HCT116 (cell line): ENCODE measurements around the gene AOC1. TPM values are rescaled to one million over a fixed set of nuclear protein-coding genes. Genes with fewer than 3 reads are reported as not detected.
A peak's percentile ranks its signal among the peaks of the same experiment; 100 is the strongest.

Experiments
- ATAC-seq: fragments of 200-7000 bp; cut with Tn5 transposase; 2 replicates; pipeline ENCODE4 v1.9.1; 2020; ENCODE audit warnings: mild to moderate bottlenecking, moderate library complexity
- BruUV-seq: library from RNA; stranded (reverse); fragments of 400-500 nt; replicated peaks from 2 replicates; lab custom pipeline; 2021; lab: Mats Ljungman, UMichigan
- CTCF ChIA-PET: fragments of 300-600 bp; sonication (Branson Sonifier 250); formaldehyde crosslinking; loops from one replicate; lab custom pipeline; 2021; ENCODE audit warnings: antibody characterized with exemption; lab: Charles Lee
- POLR2A ChIA-PET: fragments of 300-600, 350-600 bp; sonication (Branson Sonifier 250); formaldehyde crosslinking; loops from one replicate; lab custom pipeline; 2021; ENCODE audit warnings: antibody characterized with exemption; lab: Charles Lee
- RAD21 ChIA-PET, 2 experiments: fragments of 300-600 bp; sonication (Branson Sonifier 250); formaldehyde crosslinking; loops; one replicate each; lab custom pipeline; 2023; ENCODE audit warnings: low total read pairs in 2 of 2; ENCODE audit not compliant: uncharacterized antibody in 2 of 2, unreplicated experiment in 2 of 2, low non-redundant PET in 1 of 2; lab: Charles Lee
- DNase-seq: peaks from one replicate; pipeline ENCODE4 v3.0.0-alpha.2; 2010; ENCODE audit warnings: low read depth, low spot score
- H2AFZ ChIP-seq: fragments of 200-600 bp; shearing (Covaris generic), sonication (generic); 2 replicates; pipeline ENCODE4 v1.6.1; 2017; ENCODE audit warnings: low read depth, mixed run types, mixed read lengths, antibody characterized with exemption, low read length; ENCODE audit not compliant: poor library complexity, severe bottlenecking
- H3K27ac ChIP-seq: 2 replicates; pipeline ENCODE4 v1.5.1; 2012; ENCODE audit warnings: low read depth, low read length
- H3K27me3 ChIP-seq: fragments of 200-600 bp; sonication (generic); 2 replicates; pipeline ENCODE4 v1.6.1; 2016; ENCODE audit warnings: mixed run types, low read length, mixed read lengths; ENCODE audit not compliant: insufficient read depth
- H3K36me3 ChIP-seq, 2 experiments: fragments of 200-500 bp in 1 of 2; fragments of 200-600 bp in 1 of 2; sonication (Bioruptor generic) in 1 of 2; sonication (generic) in 1 of 2; 2 replicates each; pipeline versions ENCODE4 v1.5.1 to v1.6.1; 2014 to 2016; ENCODE audit warnings: low read length in 2 of 2, inconsistent platforms in 1 of 2, mixed read lengths in 1 of 2, mixed run types in 1 of 2; ENCODE audit not compliant: insufficient read depth in 2 of 2, control insufficient read depth in 1 of 2
- H3K4me1 ChIP-seq, 2 experiments: fragments of 200-600 bp in 1 of 2; sonication (generic) in 1 of 2; 2 replicates each; pipeline versions ENCODE4 v1.5.1 to v1.6.1; 2012 to 2017; ENCODE audit warnings: low read length in 2 of 2, inconsistent platforms in 1 of 2, mild to moderate bottlenecking in 1 of 2, mixed read lengths in 1 of 2, mixed run types in 1 of 2, moderate library complexity in 1 of 2; ENCODE audit not compliant: insufficient read depth in 2 of 2, control insufficient read depth in 1 of 2
- H3K4me2 ChIP-seq: fragments of 200-600 bp; sonication (generic); 2 replicates; pipeline ENCODE4 v1.6.1; 2017; ENCODE audit warnings: mixed run types, low read length, mixed read lengths
- H3K4me3 ChIP-seq, 2 experiments: fragments of 200-600 bp in 1 of 2; sonication (generic) in 1 of 2; replicated peaks in 1 of 2; 2 replicates each; pipeline ENCODE4 v1.5.1; 2011 to 2016; ENCODE audit warnings: low read length in 2 of 2, control low read depth in 1 of 2, low read depth in 1 of 2, mild to moderate bottlenecking in 1 of 2, mixed read lengths in 1 of 2, mixed run types in 1 of 2
- H3K79me2 ChIP-seq: fragments of 200-600 bp; sonication (generic); 2 replicates; pipeline ENCODE4 v1.6.1; 2017; ENCODE audit warnings: mild to moderate bottlenecking, mixed run types, low read length, moderate library complexity, mixed read lengths; ENCODE audit not compliant: insufficient read depth
- H3K9ac ChIP-seq: fragments of 200-600 bp; sonication (generic); 2 replicates; pipeline ENCODE4 v1.6.1; 2016; ENCODE audit warnings: low read length, mixed read lengths
- H3K9me2 ChIP-seq: fragments of 200-600 bp; sonication (generic), shearing (Covaris generic); 2 replicates; pipeline ENCODE4 v1.6.1; 2017; ENCODE audit warnings: mixed run types, mild to moderate bottlenecking, moderate library complexity; ENCODE audit not compliant: insufficient read depth
- H3K9me3 ChIP-seq, 2 experiments: fragments of 200-500 bp in 1 of 2; fragments of 200-600 bp in 1 of 2; sonication (Bioruptor generic) in 1 of 2; sonication (generic) in 1 of 2; 2 replicates each; pipeline ENCODE4 v1.6.1; 2014 to 2017; ENCODE audit warnings: low read length in 2 of 2, mixed read lengths in 2 of 2, inconsistent platforms in 1 of 2, low read depth in 1 of 2, mild to moderate bottlenecking in 1 of 2, mixed run types in 1 of 2, moderate library complexity in 1 of 2; ENCODE audit not compliant: control insufficient read depth in 1 of 2, insufficient read depth in 1 of 2
- H4K20me1 ChIP-seq: fragments of 200-600 bp; sonication (generic), shearing (Covaris generic); 2 replicates; pipeline ENCODE4 v1.6.1; 2017; ENCODE audit warnings: mixed run types, mild to moderate bottlenecking, moderate library complexity; ENCODE audit not compliant: insufficient read depth
- CEBPB ChIP-seq: IDR thresholded peaks from 2 replicates; pipeline ENCODE4 v1.6.1; 2012; ENCODE audit warnings: low read depth
- EGR1 ChIP-seq: IDR thresholded peaks from 2 replicates; pipeline ENCODE4 v1.6.1; 2012; ENCODE audit warnings: low read depth
- ELF1 ChIP-seq: IDR thresholded peaks from 2 replicates; pipeline ENCODE4 v1.6.1; 2012; ENCODE audit warnings: low read depth, borderline replicate concordance
- EZH2 ChIP-seq: fragments of 200-600 bp; sonication (generic); IDR thresholded peaks from 2 replicates; pipeline ENCODE4 v1.6.1; 2017; ENCODE audit warnings: antibody characterized with exemption, mixed run types
- EZH2phosphoT487 ChIP-seq: fragments of 200-600 bp; IDR thresholded peaks from 2 replicates; pipeline ENCODE4 v1.6.1; 2018; ENCODE audit warnings: antibody characterized with exemption, borderline replicate concordance
- FOSL1 ChIP-seq: IDR thresholded peaks from 2 replicates; pipeline ENCODE4 v1.6.1; 2012; ENCODE audit warnings: low read depth
- JUND ChIP-seq: IDR thresholded peaks from 2 replicates; pipeline ENCODE4 v1.6.1; 2012
- MAX ChIP-seq: IDR thresholded peaks from 2 replicates; pipeline ENCODE4 v1.6.1; 2012
- POLR2AphosphoS5 ChIP-seq: IDR thresholded peaks from 2 replicates; pipeline ENCODE4 v1.6.1; 2011; ENCODE audit warnings: mild to moderate bottlenecking, low read depth, low read length, moderate library complexity
- RAD21 ChIP-seq: IDR thresholded peaks from 2 replicates; pipeline ENCODE4 v1.6.1; 2012; ENCODE audit warnings: low read depth, mild to moderate bottlenecking
- SIN3A ChIP-seq: IDR thresholded peaks from 2 replicates; pipeline ENCODE4 v1.6.1; 2012; ENCODE audit warnings: low read depth
- SP1 ChIP-seq: IDR thresholded peaks from 2 replicates; pipeline ENCODE4 v1.6.1; 2012; ENCODE audit warnings: low read depth
- TCF7L2 ChIP-seq: IDR thresholded peaks from 2 replicates; pipeline ENCODE4 v1.7.0; 2011; ENCODE audit warnings: borderline replicate concordance, inconsistent platforms; ENCODE audit not compliant: insufficient read depth, insufficient read length; ENCODE audit errors: extremely low read depth
- YY1 ChIP-seq: IDR thresholded peaks from 2 replicates; pipeline ENCODE4 v1.6.1; 2011; ENCODE audit warnings: low read length, low read depth, moderate library complexity, mild to moderate bottlenecking; ENCODE audit not compliant: insufficient replicate concordance; ENCODE audit errors: extremely low read depth
- ZFX ChIP-seq: fragments of 450-650 bp; IDR thresholded peaks from 2 replicates; pipeline ENCODE4 v1.6.1; 2017
- ZNF274 ChIP-seq: fragments of 200-500 bp; sonication (Bioruptor generic); IDR thresholded peaks from 2 replicates; pipeline ENCODE4 v1.6.1; 2014; ENCODE audit warnings: mild to moderate bottlenecking, low read depth, low read length, inconsistent platforms
- intact Hi-C: fragments of 100-400 bp; cut with micrococcal nuclease; formaldehyde crosslinking; loops from 2 replicates; pipeline ENCODE4 v1.10.0; 2022
- total RNA-seq: library from RNA; stranded (reverse); gene quantifications from one replicate; pipeline ENCODE4 v1.2.1, GENCODE V29; 2021; ENCODE audit not compliant: unreplicated experiment
- TF ChIP-seq, protein P1 (sequence below): IDR thresholded peaks from 2 replicates; pipeline ENCODE4 v1.6.1; 2012
- TF ChIP-seq, protein P2 (sequence below): IDR thresholded peaks from 2 replicates; pipeline ENCODE4 v1.6.1; 2011; ENCODE audit warnings: mild to moderate bottlenecking, low read length, moderate library complexity; ENCODE audit not compliant: insufficient replicate concordance; ENCODE audit errors: extremely low read depth
- TF ChIP-seq, protein P3 (sequence below): IDR thresholded peaks from 2 replicates; pipeline ENCODE4 v1.6.1; 2012; ENCODE audit warnings: low read depth

Gene AOC1
- total RNA-seq, 1 experiment from 2014 or later = 0.37 TPM

DNA sequence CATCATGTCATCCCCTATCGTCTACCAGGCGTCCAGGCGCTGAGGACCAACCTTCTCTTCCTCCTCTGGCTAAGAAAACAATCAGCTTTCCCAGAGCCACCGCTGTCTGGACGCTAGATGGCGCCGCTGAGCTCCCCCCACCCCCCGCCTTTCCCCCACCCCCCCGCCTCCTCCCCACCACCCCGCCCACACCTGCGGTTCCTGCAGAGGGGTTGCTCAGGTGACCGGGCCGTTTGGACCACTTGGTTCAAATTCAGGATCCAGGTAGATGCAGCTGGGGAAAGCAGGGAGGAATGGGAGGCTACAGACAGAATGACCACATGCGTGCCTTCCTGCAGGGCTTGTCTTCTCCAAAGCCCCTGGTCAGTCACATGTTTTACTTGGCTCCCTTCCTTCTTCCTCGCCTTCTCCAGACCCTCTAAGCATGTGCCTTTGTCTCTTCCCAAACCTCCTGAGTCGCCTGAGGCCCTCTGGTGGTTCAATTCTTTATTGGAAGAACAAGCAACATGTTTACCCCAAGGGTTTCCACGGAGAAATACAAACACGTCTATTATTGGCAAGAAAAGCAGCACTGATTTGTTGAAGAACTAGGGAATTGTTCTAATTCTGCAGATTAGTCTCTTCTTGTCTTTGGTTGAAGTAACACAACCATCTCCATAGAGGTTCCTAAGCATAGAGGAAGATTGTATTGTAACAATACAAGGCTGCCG, 24.7 kb downstream of the AOC1 start (continued):
- no peak for TF ChIP-seq ZNF274
- TF ChIP-seq POLR2AphosphoS5 = no peak
- no peak for TF ChIP-seq EZH2
- TF ChIP-seq, protein P1, sequence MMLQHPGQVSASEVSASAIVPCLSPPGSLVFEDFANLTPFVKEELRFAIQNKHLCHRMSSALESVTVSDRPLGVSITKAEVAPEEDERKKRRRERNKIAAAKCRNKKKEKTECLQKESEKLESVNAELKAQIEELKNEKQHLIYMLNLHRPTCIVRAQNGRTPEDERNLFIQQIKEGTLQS = no peak
- no peak for TF ChIP-seq EGR1
- no peak for TF ChIP-seq YY1

- Histone ChIP-seq H3K9me2 (no peaks in the 10 kb centered on the region), H3K9ac (no peak overlapping the region), H2AFZ (peak overlapping the region; percentile 87), H3K4me1 (peaks cover 0 to 20% of the 10 kb centered on the region in 2 experiments; a peak in 3 of 4 replicates), H3K36me3 (no peaks in the 10 kb centered on the region), H3K27ac (no peak overlapping the region), H3K27me3 (peaks cover 4% of the 10 kb centered on the region; the same call in 1 of the 2 replicates), H3K4me3 (no peak overlapping the region), H3K79me2 (no peaks in the 10 kb centered on the region), H4K20me1 (no peaks in the 10 kb centered on the region), H3K4me2 (peak overlapping the region; percentile 48), H3K9me3 (no peaks in the 10 kb centered on the region; a peak in 1 of 4 replicates)
- ChIA-PET CTCF (interaction anchor here (0.6 to 1.7 kb wide), 5 partner anchors 9 to 592 kb away, joined by 3 to 5 read pairs (median 4); no protein-coding TSS in a partner anchor), POLR2A (interaction anchor here (0.6 kb wide), 1 partner anchor 13 kb away, joined by 3 read pairs; no protein-coding TSS in a partner anchor), RAD21 (interaction anchor here in 1 of 2 experiments (0.5 kb wide), 1 partner anchor 18 kb away, joined by 3 read pairs; no protein-coding TSS in a partner anchor)
- intact Hi-C loops = loop anchor here (2.0 to 10.0 kb wide), 3 partner anchors 100 to 591 kb away; partner anchors contain the start of gene GIMAP8
- TF ChIP-seq MAX (no peak), ZFX (no peak), ELF1 (no peak), EZH2phosphoT487 (no peak), ZNF274 (no peak), CEBPB (no peak), SIN3A (no peak), TCF7L2 (no peak), JUND (no peak), FOSL1 (no peak), EGR1 (no peak), RAD21 (no peak), SP1 (no peak)
- TF ChIP-seq, protein P1 = no peak
- TF ChIP-seq, protein P2, sequence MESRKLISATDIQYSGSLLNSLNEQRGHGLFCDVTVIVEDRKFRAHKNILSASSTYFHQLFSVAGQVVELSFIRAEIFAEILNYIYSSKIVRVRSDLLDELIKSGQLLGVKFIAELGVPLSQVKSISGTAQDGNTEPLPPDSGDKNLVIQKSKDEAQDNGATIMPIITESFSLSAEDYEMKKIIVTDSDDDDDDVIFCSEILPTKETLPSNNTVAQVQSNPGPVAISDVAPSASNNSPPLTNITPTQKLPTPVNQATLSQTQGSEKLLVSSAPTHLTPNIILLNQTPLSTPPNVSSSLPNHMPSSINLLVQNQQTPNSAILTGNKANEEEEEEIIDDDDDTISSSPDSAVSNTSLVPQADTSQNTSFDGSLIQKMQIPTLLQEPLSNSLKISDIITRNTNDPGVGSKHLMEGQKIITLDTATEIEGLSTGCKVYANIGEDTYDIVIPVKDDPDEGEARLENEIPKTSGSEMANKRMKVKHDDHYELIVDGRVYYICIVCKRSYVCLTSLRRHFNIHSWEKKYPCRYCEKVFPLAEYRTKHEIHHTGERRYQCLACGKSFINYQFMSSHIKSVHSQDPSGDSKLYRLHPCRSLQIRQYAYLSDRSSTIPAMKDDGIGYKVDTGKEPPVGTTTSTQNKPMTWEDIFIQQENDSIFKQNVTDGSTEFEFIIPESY = no peak
- TF ChIP-seq, protein P3, sequence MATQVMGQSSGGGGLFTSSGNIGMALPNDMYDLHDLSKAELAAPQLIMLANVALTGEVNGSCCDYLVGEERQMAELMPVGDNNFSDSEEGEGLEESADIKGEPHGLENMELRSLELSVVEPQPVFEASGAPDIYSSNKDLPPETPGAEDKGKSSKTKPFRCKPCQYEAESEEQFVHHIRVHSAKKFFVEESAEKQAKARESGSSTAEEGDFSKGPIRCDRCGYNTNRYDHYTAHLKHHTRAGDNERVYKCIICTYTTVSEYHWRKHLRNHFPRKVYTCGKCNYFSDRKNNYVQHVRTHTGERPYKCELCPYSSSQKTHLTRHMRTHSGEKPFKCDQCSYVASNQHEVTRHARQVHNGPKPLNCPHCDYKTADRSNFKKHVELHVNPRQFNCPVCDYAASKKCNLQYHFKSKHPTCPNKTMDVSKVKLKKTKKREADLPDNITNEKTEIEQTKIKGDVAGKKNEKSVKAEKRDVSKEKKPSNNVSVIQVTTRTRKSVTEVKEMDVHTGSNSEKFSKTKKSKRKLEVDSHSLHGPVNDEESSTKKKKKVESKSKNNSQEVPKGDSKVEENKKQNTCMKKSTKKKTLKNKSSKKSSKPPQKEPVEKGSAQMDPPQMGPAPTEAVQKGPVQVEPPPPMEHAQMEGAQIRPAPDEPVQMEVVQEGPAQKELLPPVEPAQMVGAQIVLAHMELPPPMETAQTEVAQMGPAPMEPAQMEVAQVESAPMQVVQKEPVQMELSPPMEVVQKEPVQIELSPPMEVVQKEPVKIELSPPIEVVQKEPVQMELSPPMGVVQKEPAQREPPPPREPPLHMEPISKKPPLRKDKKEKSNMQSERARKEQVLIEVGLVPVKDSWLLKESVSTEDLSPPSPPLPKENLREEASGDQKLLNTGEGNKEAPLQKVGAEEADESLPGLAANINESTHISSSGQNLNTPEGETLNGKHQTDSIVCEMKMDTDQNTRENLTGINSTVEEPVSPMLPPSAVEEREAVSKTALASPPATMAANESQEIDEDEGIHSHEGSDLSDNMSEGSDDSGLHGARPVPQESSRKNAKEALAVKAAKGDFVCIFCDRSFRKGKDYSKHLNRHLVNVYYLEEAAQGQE = no peak
- no TSS peak for BruUV-seq
- no peak; the same call in 1 of the 2 replicates for ATAC-seq
- DNase-seq = no peak
These were observed 25.2 kb downstream of the AOC1 start for GRCh38 chr7:150877536-150877935.
